Measurements from ENCODE around the gene LGALSL.
A peak's percentile ranks its signal among the peaks of the same experiment; 100 is the strongest.

The LGALSL gene

GRCh38 chr2:64453770-64454385, at the start of gene LGALSL:
LGALSL (plus strand) TSS chr2:64454162; CDS start chr2:64454546, 384 bp downstream.
- no peak for DNase-seq

GRCh38 chr2:64404743-64405142, 49.2 kb upstream of the LGALSL start:
- no peak for DNase-seq

- DNase-seq: no peak
Measured at GRCh38 chr2:64405581-64406406, 48.2 kb upstream of the LGALSL start.

GRCh38 chr2:64406407-64406774, 47.6 kb upstream of the LGALSL start:
- DNase-seq: no peak

GRCh38 chr2:64408031-64408430, 45.9 kb upstream of the LGALSL start:
- no peak for DNase-seq

DNA sequence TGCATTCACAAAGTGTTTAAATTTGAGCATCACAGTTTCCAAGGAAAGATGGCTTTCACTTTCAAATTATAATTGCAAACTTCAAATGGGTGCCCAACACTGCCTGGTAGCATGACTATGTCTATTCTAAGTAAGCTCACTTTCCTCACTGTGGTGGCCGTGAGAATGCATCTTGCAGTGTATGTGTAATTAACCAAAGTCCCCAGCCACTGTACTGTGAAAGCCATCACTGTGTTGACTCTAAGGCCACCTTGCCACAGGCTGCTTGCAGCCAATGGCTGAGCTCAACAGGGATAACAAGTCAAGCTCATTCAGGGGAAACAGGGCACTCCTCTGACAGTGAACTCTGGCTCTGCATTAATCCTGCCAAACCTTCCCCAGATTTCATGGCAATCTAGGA, 43.3 kb upstream of the LGALSL start:
- DNase-seq: peak; percentile 7

GRCh38 chr2:64412671-64413070, 41.3 kb upstream of the LGALSL start:
- no peak for DNase-seq

DNA sequence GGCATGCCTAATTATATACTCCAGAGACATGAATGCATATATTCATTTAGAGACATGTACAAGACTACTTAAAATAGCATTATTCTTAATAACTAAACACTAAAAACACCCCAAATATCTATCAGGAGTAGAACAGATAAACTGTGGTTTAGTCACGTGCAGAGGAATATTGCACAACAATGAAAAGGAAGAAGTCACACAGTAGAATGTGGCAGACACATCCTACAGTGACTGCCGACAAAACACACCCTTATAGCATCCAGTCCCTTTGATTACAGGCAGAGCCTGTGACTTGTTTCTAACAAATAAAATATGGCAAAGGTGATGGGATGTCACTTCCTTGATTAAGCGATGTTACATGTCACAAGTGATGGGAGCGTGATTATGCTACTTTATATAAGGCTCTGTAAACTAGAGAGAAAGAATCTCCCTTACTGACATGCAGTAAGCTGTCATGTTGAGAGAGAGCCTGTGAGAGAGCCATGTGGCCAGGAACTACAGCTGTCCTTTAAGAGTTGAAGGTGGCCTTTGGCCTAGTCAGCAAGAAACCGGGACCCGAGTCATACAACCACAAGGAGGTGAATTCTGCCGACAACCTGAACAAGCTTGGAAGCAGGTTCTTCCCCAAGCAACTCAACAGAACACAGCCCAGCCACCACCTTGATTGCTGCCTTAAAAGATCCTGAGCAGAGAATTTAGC, 39.1 kb upstream of the LGALSL start:
- no peak for DNase-seq

DNA sequence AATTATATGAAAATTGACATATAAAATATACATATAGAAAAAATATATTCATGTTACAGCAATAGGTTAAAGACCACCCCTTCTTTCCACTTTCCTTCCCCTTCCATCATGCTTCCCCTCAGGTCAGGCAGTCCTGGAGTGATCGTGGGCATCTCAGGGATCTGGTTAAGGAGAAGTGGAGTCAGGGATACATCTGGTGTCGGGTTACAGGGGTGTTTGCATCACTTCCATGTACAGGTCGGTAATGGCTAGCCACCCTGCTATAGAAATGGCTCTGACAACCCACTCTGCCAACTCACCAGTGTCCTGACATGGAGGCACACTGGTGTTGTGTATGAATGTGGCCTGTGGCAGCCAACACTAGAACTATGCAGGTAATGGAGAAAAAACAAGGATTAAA, 36.3 kb upstream of the LGALSL start:
- no peak for DNase-seq

DNA sequence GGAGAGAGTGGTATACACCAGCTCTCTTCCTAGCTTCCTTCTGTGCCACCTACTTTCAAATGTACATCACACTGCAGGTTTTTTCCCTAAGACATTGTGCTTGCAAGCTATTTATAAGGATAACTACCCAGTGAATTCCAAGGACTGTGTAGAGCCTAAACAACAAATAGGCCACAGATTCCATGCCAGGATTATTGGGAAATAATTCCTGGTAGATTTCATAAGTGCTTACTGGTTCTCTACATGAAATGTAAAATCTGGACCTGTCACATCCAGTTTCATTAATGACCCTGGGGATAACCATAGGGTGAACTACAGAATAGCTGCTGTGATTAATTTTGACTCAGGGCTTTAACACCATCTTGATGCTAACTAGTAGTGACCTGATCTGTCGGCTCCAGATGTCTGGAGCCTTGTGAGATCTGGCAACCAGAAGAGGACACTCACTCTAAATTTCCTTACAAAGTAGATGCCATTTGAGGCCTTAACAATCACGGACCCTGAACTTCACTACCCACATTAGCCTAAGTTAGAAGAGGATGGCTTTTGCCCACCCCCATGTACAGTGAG, 34.3 kb upstream of the LGALSL start:
- no peak for DNase-seq

- DNase-seq: no peak
Measured at GRCh38 chr2:64420677-64421076, 33.3 kb upstream of the LGALSL start.

DNA sequence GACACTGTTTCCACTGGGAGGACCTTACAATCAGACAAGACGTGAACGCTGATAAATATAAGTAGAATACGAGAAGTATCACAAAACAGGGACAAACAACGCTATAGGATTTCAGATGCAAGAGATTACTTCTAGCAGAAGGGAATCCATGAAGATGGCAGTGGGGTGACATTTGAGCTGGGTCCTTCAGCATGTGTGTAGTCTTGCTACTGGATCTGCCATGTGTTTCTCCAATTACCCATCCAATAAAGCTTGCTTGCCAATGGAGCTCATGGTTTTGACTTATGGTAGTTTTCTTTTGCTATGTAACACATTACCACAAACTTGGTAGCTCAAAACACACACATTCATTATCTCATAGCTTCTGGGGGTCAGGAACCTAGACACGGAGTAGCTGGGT, 32.8 kb upstream of the LGALSL start:
- no peak for DNase-seq

DNA sequence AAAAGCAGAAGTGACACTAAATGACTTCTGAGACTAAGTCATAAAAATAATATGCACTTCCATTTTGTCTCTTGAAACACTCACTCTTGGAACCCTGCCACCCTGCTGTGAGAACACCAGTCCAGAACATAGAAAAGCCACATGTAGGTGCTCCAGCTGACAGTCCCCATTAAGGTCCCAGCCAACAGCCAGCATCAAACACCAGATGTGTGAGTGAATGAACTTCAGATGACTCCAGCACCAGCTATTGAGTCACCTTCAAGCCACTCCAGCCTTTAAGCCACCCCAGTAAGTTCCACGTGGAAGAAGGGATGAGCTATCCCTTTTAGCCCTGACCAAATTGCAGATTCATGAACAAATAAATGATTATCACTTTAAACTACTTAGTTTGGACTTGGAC, 31.5 kb upstream of the LGALSL start:
- DNase-seq: no peak

DNA sequence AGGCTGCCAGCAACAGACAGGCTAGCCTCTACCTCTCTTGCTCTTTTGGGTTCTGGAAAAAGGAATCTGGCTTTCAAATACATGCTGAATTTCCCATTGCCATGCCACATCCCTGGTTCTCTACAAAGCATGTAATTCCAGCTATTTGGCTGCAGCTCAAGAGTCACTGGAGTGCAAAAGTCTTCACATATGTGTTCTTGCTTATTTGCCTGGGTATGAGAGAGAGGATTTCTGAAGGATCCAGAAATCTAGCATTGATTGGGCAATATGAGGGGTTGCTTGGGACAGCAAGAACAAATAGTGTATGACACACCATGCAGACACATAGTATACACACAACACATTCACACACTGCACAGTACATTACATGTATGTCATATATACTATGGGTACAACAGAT, 30.7 kb upstream of the LGALSL start:
- no peak for DNase-seq

DNA sequence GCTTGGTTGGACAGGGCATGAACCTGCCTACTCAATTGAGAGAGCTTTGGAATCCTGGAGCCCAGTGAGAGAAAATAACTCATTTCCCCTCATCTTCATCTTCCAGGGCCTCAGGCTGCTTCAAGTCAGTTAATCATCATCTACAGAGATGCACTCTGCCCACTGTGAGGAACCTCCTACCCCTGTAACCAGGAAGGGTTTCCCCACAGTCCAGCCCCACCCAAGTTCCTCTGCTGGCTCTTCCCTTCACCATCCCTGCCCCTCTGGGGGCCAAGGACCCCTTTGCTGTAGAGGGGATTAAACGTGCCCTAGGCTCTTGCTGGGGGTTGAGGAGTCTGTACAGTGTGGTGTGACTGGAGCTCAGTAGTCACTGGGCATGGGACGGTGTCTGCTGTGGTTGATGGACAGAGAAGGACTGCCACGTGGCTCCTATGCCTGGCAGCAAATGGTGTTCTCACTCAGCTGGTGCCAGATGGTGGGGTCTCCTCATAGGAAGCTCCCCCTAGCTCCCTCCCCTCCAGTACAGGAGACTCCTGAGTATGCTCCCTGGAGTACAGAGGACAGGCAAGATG, 29.5 kb upstream of the LGALSL start:
- DNase-seq: no peak

DNA sequence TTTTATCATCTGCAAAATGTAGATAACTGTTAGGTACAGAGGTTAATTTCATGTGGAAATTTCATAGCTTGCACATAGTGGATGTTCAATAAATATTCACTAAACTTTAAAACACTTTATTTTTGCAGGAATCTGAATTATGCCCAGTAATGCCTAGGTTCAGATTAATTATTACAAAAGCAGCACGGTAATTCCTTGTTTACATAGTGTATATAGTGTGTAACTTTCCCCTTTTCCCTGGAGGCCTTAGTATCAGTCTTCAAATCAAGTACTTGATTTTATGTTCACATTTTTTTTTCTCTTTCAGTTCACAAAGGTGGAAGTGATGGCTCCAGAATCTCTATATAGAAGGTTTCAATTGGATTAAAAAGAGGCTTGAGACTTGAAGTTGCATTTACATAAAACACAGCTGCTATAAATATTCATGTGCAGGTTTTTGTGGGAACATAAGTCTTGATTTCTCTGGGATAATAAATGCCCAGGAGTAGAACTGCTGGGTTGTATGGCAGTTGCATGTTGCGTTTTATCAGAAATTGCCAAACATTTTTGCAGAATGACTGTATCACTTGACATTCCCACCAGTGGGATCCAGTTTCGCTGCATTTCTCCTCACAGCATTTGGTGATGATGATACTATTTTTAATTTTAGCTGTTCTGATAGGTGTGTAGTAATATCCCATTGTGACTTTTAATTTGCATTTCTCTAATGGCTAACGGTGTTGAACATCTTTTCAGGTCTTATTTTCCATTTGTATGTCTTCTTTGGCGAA, 27.6 kb upstream of the LGALSL start:
- DNase-seq: no peak

GRCh38 chr2:64434039-64434657, 19.8 kb upstream of the LGALSL start:
- DNase-seq: no peak

- no peak for DNase-seq
Measured at GRCh38 chr2:64437883-64438282, 16.1 kb upstream of the LGALSL start.

GRCh38 chr2:64439194-64439593, 14.8 kb upstream of the LGALSL start:
- DNase-seq: no peak

- DNase-seq: no peak
Measured at GRCh38 chr2:64440843-64441242, 13.1 kb upstream of the LGALSL start.

GRCh38 chr2:64442277-64442676, 11.7 kb upstream of the LGALSL start:
- DNase-seq: no peak

GRCh38 chr2:64442801-64443429, 11.0 kb upstream of the LGALSL start:
- no peak for DNase-seq
